GM18502 (cell line): ENCODE measurements around the gene OR6Y1.

Experiments used
- ATAC-seq: cut with Tn5 transposase; IDR thresholded peaks from one replicate; pipeline ENCODE4 v1.9.1; 2021; ENCODE audit warnings: mild to moderate bottlenecking; ENCODE audit not compliant: unreplicated experiment, poor library complexity

The OR6Y1 gene, protein sequence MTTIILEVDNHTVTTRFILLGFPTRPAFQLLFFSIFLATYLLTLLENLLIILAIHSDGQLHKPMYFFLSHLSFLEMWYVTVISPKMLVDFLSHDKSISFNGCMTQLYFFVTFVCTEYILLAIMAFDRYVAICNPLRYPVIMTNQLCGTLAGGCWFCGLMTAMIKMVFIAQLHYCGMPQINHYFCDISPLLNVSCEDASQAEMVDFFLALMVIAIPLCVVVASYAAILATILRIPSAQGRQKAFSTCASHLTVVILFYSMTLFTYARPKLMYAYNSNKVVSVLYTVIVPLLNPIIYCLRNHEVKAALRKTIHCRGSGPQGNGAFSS

DNA sequence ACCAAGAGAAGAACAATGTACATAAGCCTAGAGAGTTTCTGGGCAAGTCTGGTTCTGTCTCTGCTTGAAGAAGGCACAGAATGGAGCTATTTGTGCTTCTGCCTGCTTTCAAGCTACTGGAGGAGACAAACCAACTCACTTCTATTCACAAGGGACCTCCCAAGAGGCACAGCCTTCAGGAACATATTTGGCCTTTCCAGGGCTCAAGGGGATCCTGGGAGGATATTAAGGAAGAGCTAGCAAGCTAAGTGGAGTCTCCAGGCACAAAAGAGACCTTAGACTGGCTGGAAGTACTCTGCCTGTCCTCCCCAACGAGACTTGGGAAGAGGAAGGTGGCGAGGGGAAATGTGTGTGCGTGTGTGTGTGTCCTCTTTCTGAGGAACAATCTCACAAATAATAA is at the start of gene OR6Y1:
Gene OR6Y1 (minus strand): TSS at position 54 of the 400 bp plus-strand sequence. CDS start 6,300 bp downstream, outside the sequence.
- no peak for ATAC-seq

DNA sequence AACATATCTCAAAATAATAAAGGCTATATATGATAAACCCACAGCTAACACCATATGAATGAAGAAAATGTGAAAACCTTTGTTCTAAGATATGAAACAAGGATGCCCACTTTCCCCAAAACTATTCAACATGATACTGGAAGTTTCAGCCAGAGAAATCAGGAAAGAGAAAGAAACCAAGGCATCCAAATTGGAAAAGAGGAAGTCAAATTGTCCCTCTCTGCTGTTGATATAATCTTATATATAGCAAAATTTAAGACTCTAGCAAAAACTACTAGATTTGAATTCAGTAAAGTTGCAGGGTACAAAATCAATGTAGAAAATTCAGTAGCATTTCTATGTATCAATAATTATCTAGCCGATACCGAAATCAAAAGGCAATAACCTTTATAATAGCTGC is 46.5 kb upstream of the OR6Y1 start:
- ATAC-seq = no peak

DNA sequence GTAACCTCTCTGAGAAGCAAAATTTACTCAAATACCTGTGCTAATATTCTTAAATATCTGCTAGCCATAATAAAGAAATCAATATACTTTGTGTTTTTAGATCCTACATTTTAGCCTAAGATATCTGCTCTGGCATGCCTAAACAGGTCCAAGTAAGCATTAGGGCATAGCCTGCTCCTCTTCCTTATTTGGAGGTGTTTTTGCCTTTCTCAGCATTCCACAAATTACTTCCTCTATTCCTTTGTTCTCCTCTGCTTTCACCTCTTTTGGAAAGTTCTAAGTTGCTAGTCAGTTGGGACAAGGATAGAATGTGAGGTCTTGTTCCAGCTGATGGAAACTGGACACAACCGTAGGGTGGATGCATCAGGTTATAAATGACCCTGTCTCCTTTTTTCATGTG is 32.7 kb upstream of the OR6Y1 start:
- ATAC-seq = no peak

DNA sequence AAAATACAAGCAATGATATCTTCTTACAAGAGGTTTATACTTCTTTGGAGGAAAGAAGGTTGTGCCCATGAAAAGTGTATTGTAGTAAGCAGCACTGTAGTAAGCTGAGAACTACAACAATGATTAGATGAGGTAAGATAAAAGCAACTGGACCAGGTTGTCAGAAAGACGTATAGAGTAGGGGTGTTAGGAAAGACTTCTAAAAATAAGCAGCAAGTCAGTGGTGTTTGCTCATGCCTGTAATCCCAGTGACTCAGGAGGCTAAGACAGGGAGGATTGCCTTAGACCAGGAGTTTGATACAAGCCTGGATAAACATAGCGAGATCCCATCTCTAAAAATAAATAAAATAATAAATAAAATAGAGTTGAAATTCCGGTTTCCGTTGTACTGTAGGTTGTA is 29.8 kb upstream of the OR6Y1 start:
- no peak for ATAC-seq

DNA sequence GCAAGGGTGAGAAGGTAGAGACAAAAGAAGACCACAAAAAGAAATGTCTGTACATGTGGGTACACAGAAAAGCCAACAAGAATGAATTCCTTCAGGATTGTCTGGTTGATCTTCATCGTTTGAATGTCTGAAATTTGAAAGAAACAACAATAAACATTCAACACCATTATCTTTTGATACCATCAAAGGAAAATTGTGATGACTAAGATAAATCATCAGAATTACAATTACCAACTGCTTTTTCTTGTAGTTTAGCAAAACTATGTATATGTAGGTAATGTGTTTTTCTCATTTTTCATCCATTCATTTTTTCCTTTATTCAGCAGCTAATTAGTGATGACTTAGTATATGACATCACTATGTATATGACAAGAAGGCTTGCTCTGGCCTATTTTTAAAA is 25.5 kb upstream of the OR6Y1 start, which contains the start of gene OR10X1:
Gene OR10X1 (minus strand): TSS at position 167 of the 400 bp plus-strand sequence. CDS start 0 bp downstream, at position 167.
- ATAC-seq = no peak

DNA sequence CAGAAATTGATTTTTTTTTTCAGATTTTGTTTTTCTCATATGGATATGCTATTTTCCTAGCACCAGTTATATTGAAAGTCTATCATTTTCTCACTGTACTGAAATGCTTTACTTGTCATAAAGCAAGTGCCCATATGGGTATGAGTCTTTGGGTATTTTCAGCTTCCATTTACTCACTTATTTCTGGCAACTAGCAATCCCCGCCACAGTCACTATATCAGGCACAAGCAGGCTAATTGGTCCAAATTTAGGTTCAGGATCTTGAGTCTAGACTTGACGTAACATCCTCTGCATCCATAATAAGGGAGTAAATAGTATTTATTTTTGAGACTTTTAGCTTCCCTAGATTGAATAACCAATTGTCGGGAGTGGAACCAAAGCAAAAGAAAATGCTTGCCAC is 23.4 kb upstream of the OR6Y1 start:
- ATAC-seq = no peak

DNA sequence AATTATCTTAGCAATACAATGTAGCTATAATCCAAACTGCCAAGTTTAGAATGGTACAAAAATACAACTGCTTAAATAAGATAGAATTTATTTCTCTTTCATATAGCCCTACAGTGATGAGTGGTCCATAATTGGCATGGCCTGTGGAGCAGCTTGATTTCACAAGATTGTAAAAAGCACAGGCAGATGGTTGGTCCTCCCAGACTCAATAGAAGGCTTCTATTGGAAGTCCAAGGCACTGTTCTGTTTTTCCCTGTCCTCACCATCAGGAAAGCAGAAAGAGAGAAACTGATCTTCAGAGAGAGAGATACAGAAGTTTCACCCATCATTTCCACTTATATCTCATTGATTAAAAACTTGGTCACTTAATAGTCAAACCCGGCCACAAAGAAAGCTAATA is 18.0 kb upstream of the OR6Y1 start:
- ATAC-seq = no peak

DNA sequence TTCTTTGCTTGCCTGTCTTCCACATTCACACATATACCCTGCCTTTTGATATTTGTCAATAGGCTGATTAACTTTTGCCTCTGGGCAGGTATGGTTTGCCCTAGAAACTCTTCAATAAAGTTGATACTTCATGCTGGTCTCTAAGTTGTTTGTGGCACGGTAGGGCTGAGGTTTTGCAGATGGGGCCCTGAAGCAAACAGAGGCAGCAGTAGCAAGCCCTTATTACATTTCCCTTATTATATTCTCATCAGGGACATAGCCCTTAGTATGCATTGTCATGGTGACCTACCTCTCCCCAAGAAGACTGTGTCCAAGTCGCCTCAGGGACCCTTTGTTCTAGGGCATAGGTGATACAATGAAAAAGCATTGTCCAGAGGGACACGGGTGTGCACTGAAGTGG is 16.3 kb upstream of the OR6Y1 start, which contains the start of gene OR6P1:
Gene OR6P1 (minus strand): TSS at position 101 of the 400 bp plus-strand sequence. CDS start 6,976 bp downstream, outside the sequence.
- ATAC-seq = no peak

DNA sequence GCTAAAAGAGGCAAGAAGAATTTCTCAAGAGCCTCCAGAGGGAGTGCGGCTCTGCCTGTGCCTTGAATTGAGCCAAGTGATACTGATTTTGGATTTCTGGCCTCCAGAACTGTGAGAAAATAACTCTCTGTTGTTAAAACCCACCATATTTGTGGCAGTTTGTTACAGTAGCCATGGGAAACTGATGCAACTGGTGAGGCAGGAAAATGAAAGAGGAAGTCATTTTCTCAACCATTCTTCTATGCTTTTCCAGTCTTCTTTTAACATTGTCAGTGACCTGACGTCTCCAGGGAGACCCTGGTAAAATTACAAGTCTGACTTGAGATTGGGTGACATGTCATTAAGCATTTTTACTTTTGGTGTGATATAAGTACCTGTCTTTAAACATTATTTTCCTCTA is 10.4 kb upstream of the OR6Y1 start:
- no peak for ATAC-seq

DNA sequence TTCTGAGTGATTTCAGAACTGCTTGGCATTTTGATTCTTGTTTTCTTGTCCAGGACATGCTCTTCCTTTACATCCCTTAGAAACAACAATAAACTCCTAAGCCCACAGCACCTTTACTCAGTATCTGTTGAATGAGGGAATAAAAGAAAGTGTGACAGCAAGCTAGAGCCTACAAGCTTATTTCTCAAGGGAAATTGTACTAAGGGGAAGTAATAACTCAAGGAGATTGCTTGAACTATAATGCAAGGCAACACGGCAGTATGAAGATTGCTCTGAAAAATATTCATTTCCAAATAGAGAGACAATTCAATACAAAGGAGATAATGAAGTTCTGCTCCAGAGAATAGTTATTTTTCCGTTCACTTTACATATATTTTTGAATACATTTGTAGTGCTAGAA is 9.6 kb upstream of the OR6Y1 start:
- no peak for ATAC-seq

DNA sequence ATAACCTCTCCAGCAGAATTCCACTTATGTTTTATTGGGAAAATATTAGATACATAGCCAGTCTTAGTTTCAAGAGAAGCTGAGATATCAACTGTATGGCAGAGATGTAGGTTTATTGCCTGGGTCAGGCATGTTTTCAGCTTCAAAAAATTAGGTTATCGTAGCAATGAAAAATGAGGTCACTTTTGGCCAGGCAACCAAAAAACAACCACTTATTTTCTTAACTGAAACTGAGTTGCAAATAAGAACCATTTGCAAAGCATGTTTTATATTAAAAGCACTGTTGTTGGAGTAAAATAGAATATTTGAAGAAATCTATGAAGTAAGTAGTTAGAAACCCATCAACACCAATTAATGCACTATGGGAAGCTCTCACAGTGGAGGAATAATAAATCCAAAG is 5.5 kb upstream of the OR6Y1 start:
- no peak for ATAC-seq

DNA sequence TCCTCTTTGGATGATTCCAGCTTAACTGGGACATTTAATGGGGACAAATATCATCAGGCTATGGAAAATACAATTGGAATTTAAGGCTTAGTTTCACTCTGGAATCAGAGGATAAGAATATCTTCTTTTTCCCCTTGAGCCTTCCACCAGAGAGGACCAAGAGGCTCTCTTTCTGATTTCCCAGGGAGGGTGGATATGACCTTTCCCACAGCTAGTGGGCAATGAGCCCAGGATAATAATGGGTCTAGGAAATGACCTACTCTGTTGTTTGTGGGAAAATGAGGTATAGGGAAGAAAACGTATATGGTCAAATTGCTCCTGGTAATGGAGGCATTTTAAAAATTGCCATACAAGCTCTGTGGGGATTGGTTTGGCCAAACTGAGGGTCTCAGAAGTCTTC is 1.9 kb downstream of the OR6Y1 start:
- ATAC-seq = no peak

DNA sequence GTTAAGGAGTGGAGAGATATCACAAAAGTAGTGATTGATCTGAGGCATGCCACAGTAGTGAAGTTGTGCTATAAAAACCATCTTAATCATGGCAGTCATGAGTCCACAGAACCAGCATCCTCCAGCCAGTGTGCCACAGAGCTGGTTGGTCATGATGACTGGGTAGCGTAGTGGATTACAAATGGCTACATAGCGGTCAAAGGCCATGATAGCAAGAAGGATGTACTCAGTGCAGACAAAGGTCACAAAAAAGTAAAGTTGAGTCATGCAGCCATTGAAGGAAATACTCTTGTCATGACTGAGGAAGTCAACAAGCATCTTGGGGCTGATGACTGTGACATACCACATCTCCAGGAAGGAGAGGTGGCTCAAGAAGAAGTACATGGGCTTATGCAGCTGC is 6.7 kb downstream of the OR6Y1 start:
- ATAC-seq = no peak

DNA sequence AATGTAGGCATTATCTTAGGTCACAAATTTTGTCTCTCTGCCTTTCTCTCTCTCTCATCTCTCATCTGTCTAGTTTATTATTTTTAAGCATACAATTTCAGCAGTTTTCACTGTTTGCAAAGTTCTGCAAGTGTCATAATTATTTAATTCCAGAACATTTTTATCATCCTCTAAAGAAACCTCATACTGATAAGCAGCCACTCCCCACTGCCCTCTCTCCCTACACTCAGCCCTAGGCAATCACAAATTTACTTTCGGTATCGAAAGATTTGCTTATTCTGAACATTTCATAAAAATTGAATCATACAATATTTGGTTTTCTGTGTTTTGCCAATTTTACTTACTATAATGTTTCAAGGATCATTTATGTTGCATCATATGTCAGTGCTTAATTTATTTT is 16.6 kb downstream of the OR6Y1 start:
- no peak for ATAC-seq

DNA sequence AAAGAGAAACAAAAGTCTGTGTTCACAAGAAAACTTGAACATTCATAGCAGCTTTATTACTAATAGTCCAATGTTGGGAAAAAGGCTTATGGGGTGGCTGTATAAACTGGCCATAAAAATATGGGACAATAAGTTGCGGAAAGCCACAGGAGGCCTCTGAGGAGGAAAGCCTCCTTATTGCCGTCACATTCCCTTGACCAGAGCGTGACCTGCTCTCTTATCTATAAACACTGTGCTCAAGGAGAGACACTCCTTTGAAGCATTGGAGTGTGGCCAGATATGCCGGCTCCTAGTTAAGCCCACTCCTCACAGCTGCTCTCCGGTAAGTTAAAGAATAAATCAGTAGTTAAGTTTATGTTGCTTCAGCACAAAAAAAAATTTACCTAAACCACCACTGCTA is 19.7 kb downstream of the OR6Y1 start:
- ATAC-seq = no peak

DNA sequence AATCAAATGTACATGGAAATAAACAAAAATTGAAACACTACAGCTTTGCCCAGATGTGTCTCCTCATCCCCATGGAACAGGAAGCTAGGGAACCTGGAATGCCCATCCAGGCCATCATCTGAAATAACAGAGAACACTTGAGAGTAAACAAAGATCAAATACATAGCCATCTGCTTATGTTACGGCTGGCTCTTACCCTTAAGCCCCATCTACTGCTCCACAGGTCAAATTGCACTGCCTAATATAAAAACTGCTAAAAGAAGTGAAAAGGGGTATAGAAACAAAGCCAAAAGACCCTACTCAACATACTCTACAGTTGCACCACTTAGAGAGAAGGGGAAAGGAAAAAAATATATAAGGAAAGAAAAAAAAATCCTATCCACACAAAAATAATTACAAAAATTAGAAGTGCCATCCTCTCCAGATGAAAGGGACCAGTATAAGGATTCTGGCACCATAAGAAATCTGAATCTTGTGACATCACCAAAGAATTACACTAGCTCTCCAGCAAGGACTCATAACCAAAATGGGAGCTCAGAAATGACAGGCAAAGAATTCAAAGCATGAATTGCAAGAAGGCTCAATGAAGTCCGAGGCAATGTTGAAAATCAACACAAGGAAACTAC is 26.9 kb downstream of the OR6Y1 start:
- no peak for ATAC-seq

DNA sequence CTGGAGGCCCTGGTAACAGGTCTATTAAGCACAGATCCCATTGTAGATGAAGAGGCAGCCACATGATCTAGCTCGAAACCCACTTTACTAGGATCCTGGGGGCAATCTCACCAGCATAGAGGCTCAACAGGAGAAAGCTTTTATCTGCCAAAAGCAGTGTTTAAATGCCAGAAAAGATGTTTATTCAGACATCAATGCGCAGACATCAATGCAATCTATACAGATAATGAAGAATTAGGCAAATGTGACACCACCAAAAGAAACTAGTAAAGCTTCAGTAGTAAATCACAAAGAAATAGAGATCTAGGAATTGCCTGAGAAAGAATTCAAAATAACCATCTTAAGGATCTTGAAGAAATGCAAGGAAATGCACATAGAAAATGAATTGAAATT is 32.5 kb downstream of the OR6Y1 start:
- ATAC-seq = no peak

DNA sequence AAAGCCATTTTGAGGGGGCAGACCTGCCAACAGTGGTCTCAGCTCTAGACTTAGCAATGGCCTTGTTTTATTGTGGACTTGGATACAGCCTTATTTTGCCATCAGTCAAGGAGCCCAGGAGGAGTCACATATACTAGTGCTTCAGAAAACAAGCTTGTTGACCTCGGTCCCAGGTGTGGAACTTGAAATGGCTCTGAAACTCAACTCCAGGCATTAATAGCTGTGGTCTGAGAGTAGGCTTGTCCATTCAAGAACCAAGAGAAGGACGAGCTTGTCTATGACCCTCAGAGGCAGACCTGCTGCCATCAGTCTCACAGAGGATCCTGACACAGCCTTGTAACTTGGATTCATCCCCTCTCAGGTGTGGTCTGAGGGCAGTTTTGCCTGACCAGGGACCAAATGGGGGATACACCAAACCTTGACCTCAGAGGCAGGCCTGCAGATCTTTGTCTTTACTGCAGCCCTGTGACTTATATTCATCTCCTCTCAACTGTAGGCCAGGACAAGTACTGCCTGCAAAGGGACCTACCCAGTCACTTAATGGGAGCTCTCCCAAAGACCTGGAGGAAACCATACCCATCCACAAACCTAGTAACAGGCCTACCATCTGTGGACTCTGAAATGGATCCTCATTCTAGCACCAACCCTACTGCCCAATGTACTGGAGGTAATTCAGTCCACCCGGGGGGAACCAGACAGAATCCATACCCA is 33.1 kb downstream of the OR6Y1 start:
- ATAC-seq = no peak

DNA sequence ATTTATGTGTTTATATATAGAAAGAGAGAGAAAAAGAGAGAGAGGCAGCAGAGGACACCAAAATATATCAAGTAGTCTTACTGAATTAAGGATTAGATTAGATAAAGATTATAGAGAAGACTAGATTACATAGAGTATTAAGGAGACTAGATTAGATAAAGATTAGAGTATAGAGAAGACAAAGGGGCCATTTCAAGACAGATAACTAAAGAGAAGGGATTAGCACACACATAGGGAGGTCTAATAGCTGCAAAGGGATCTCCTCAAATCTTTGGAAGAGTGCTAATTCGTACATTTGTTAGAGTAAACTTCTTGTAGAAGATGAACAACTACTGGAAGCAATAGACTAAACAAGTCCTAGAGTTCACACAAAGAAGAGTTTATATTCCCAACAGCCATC is 34.2 kb downstream of the OR6Y1 start:
- ATAC-seq = no peak

DNA sequence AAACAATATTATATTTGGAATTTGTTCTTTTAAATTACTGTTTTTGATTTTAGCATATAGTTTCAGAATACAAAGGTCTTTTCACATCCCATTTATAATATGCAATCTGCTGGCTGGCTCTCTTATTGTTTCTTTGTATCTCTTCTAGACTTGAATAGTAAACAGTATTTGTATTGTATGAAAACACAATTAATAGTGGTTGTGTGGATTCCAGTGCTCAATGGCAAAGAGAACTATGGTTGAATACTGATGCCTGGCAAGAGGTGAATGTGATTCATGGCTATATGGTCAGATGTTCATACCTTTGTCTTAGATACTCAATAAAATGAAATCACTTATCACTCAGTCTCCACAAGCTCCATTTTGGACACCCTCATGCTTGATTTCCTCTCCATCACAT is 37.2 kb downstream of the OR6Y1 start:
- ATAC-seq = no peak

DNA sequence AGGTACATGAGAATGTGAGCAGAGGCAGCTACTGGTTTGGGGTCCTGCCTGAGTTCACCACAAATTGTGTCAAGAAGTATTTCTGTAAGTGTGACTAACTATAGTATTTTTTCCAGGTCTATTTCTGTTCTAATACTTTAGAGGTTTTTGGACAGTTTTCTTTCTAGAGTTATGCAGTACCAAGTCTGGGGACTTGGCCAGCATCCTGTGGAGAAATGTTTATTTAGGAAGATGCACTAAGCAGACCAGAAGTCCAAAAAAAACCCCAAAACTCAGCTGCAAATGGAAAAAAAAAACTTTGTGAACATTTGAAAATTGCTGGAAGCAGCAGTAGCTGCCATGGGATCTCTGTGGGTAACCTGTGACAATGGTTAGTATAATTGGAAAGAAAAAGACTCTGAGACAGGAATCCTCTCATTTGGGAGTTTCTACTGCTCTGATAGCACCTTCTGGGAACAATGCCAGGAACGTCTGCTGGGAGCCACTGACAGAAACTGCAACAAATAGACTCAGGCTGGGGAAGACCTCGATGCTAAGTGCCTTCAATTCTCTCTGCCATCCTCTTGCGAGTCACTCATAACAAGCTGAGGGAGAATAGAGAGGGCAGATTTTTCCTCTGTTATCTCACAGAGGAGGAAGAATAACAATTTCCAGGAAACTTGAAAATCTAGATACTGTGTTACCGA is 44.6 kb downstream of the OR6Y1 start:
- ATAC-seq = no peak
